Activated naive CD8-positive, alpha-beta T cell treated with anti-CD3 and anti-CD28 coated beads for 36 hours (primary cell): ENCODE results near the gene MPI. TPM values are rescaled to one million over a fixed set of nuclear protein-coding genes. Genes with fewer than 3 reads are reported as not detected.
A peak's percentile ranks its signal among the peaks of the same experiment; 100 is the strongest.

ENCODE experiments used
- DNase-seq: peaks from one replicate; pipeline ENCODE4 v3.0.0; 2021
- H3K27ac Mint-ChIP-seq: one replicate; pipeline ENCODE4 v1.8.0; 2022; ENCODE audit warnings: mild to moderate bottlenecking, moderate library complexity, mixed read lengths
- H3K27me3 Mint-ChIP-seq: one replicate; pipeline ENCODE4 v1.8.0; 2022; ENCODE audit warnings: mild to moderate bottlenecking, mixed read lengths
- H3K36me3 Mint-ChIP-seq: one replicate; pipeline ENCODE4 v1.8.0; 2021; ENCODE audit warnings: mild to moderate bottlenecking, mixed read lengths
- H3K4me1 Mint-ChIP-seq: one replicate; pipeline ENCODE4 v1.8.0; 2021; ENCODE audit warnings: mixed read lengths
- H3K4me3 Mint-ChIP-seq: one replicate; pipeline ENCODE4 v1.8.0; 2022; ENCODE audit warnings: mild to moderate bottlenecking, moderate library complexity, mixed read lengths
- H3K9me3 Mint-ChIP-seq: one replicate; pipeline ENCODE4 v1.8.0; 2022; ENCODE audit warnings: mixed read lengths
- total RNA-seq, 2 experiments: library from RNA; stranded (reverse); gene quantifications; one replicate each; pipeline ENCODE4 v1.2.3, GENCODE V29; 2021

MPI gene, protein sequence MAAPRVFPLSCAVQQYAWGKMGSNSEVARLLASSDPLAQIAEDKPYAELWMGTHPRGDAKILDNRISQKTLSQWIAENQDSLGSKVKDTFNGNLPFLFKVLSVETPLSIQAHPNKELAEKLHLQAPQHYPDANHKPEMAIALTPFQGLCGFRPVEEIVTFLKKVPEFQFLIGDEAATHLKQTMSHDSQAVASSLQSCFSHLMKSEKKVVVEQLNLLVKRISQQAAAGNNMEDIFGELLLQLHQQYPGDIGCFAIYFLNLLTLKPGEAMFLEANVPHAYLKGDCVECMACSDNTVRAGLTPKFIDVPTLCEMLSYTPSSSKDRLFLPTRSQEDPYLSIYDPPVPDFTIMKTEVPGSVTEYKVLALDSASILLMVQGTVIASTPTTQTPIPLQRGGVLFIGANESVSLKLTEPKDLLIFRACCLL
- total RNA-seq = 10 to 100 TPM; 71.4 to 73.2 TPM

DNA sequence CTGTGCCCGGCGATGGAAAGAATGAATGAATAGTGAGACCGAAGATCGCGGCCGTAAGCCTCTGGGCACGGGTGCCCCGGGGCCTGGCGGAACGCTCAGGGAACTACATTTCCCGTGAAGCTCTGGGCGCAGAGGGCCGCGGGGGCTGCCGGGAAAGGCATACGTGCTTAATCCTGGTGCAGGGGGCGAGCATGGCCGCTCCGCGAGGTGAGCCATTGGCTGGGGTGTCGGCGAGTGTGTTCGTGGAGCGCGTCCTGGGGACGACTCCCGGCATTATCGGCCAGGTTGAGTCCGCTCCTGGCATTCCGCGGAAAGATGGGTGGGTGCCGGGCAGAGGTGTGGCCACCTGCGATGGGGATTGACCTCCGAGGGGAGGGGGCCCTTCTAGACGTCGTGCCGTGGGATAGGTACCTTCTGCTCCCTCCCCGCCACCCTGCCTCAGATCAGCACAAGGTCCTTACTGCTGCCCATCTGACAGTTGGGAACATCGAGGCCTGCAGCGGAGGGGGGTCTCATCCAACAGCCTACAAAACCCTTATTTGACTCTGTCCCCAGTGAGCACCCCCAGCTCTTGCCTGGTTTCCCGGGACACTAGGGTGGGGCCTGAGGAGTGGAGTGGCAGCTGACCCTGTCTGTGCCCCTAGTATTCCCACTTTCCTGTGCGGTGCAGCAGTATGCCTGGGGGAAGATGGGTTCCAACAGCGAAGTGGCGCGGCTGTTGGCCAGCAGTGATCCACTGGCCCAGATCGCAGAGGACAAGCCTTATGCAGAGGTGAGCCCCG lies at the start of gene MPI:
Gene MPI, plus strand, starts transcription at position 160 of the 782 bp plus-strand sequence. Its CDS starts 32 bp downstream, at position 192.
- H3K27me3 Mint-ChIP-seq = no peaks in the 10 kb centered on the region
- H3K4me1 Mint-ChIP-seq = peaks cover 38% of the 10 kb centered on the region
- H3K4me3 Mint-ChIP-seq = peak within 1 kb of the TSS; percentile 93
- H3K36me3 Mint-ChIP-seq = peaks cover 27% of the 10 kb centered on the region
- DNase-seq = peak; percentile 91
- peak within 1 kb of the TSS; percentile 93 for H3K27ac Mint-ChIP-seq
- no peaks in the 10 kb centered on the region for H3K9me3 Mint-ChIP-seq

DNA sequence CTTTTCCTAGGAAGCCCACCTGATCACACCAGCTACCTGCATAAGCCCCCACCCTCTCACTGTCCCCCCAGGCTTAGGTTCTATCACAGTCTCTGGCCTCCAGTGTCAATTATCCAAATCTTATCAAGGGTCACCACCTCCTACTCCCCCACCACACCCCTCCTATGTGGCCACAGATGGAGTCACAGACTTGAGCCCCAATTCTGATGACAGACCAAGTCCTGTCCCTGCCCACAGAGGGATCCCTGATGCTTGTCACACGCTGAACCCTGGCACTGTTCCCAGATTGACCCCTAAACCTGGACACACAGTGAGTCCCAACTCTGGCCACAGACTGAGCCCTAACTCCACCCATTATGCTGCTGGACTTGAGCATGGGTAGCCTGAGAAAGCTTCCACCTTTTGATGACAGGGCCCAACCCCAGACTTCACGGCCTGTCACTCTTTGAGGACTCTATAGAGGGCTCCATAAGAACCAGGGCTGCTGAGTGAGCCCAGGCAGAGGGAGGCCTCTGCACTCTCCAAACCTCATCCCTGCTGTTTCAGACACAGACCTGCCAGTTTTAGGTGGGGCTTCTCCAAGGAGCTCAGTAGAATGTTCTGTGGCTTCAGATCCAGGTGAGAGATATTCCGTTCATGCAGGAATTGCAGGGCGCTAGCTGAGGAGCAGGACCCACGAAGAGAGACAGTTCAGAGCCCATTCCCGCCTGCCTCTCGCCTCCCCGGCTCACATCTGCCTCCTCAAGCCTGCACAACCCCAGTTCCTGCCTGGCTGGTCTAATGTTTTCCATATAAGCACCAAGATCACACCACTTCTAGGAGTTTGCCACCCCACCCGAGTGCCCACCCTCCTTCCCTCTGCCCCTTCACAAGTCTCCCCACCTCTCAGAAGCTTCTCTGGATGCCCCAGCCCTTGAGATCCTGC lies 48.7 kb upstream of the MPI start:
- Mint-ChIP-seq H3K4me1 (peaks cover 40% of the 10 kb centered on the region), H3K27me3 (no peaks in the 10 kb centered on the region), H3K9me3 (no peaks in the 10 kb centered on the region), H3K27ac (no peak overlapping the region), H3K4me3 (peak overlapping the region; percentile 38), H3K36me3 (peaks cover 12% of the 10 kb centered on the region)
- DNase-seq = no peak

DNA sequence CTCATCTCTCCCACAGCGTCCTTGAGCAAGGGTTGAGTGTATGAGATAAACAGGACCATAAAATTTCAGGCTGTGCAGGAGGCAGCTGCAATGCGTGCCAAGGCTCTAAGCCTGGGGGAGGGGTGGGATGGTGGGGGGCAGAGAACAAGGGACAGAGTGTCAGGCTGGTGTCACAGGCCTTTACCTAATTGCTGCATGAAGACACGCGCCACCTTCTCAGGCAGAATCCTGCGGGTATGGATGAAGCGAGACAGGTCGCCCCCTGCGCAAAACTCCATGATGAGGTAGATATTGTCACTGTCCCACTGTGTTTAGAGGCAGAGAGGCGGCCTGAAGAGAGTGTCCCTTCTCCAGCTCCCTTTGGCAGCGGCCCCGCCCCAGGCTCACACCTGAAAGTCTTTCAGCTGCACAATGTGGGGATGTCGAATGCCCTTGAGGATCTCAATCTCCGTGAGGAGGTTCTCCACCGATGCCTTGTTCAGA lies 47.9 kb upstream of the MPI start:
- Mint-ChIP-seq H3K36me3 (peaks cover 14% of the 10 kb centered on the region), H3K9me3 (no peaks in the 10 kb centered on the region), H3K27ac (peak overlapping the region; percentile 42), H3K4me1 (peaks cover 41% of the 10 kb centered on the region), H3K27me3 (no peaks in the 10 kb centered on the region), H3K4me3 (peak overlapping the region; percentile 91)
- DNase-seq = no peak

DNA sequence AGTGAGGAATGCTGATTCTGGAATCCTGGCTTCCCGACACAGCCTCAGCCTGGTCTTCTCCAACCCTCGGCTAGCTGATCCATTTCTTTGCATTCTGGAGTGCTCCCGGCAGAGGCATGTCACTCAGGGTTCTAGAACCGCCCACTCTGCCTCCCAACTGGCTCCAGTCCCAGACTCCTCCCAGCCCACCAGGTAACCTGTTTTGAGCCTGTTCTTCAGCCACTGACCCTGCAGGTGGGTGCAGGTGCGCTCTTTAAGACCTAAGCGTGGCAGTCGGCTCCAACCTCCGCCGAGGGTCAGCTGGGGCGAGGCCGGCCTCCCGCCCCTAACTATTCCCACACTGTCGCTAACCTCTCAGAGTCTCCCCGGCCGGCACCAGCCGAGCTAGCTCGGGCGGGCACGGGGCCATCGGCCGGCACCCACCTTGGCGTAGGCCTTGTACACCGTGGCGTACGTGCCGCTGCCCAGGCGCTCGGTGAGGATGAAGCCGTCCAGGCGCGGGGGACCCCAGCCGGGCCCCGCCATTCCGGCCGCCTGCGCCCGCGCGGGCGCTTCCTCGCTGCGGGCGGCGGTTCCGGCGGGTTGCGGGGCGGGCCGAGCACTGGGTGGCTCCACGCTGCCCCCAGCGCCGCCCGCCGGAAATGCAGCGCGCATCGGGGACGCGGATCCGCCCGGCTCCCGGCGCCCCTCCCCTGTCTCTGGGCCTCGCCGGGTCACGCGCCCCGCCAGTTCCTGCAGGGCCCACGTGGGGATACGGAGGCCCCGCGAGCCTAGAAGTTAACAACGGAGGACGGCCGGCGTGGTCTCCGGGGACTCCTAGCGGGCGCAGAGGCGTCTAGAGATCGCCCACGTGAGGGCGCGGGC lies 47.0 kb upstream of the MPI start, which contains the start of gene ULK3:
Gene ULK3, minus strand, starts transcription at position 576 of the 864 bp plus-strand sequence. Its CDS starts 51 bp downstream, at position 525.
- no peaks in the 10 kb centered on the region for H3K9me3 Mint-ChIP-seq
- peaks cover 41% of the 10 kb centered on the region for H3K4me1 Mint-ChIP-seq
- H3K27ac Mint-ChIP-seq = peak within 1 kb of the TSS; percentile 89

DNA sequence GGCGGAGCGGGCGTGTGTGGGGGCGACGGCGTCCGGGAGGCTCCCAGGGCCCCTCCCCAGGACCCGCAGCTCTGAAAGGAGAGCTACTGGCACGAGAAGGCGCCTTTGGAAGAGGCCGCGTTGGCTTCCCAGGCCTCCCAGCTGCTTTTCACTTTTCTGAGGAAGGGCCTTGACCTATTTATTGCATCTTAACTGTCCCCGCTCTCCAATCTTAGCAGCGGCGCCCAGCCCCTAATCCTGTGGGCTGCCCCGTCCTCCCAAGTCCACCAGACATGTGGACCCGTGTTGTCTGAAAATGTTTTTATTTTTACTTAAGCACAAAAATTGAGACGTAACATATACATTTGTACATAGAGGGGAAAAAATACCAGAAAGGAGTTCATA lies 46.4 kb upstream of the MPI start:
- Mint-ChIP-seq H3K27ac (peak overlapping the region; percentile 89), H3K9me3 (no peaks in the 10 kb centered on the region), H3K4me3 (peak overlapping the region; percentile 90), H3K36me3 (peaks cover 17% of the 10 kb centered on the region), H3K4me1 (peaks cover 41% of the 10 kb centered on the region), H3K27me3 (no peaks in the 10 kb centered on the region)
- DNase-seq = no peak

More for the DNA sequence above, 47.0 kb upstream of the MPI start, which contains the start of gene ULK3:
- Mint-ChIP-seq H3K36me3 (peaks cover 16% of the 10 kb centered on the region), H3K27me3 (no peaks in the 10 kb centered on the region), H3K4me3 (peak within 1 kb of the TSS; percentile 91)
- DNase-seq = peak; percentile 97

DNA sequence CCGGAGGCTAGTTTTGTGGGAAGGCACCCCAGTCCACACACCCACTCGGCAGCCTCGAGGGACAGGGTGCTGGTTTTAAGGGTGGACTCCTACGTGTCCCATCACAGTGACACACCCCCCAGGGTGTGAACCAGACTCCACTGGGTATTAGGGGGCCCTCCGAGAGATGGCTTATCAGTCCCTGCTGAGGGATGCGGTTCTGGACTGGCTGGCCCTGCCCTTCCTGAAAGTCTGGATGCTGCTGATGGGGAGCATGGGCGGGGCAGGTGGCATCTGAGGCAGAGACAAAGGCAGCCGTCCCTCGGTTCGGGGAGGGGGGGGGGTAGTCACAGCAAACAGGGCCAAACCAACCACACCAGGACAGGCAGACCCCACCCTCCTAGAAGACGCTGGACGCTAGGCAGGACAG lies 45.9 kb upstream of the MPI start:
- no peaks in the 10 kb centered on the region for H3K27me3 Mint-ChIP-seq
- no peaks in the 10 kb centered on the region for H3K9me3 Mint-ChIP-seq
- H3K27ac Mint-ChIP-seq = peak overlapping the region; percentile 89
- H3K4me3 Mint-ChIP-seq = peak overlapping the region; percentile 90
- H3K4me1 Mint-ChIP-seq = peaks cover 41% of the 10 kb centered on the region
- H3K36me3 Mint-ChIP-seq = peaks cover 16% of the 10 kb centered on the region
- DNase-seq = no peak

DNA sequence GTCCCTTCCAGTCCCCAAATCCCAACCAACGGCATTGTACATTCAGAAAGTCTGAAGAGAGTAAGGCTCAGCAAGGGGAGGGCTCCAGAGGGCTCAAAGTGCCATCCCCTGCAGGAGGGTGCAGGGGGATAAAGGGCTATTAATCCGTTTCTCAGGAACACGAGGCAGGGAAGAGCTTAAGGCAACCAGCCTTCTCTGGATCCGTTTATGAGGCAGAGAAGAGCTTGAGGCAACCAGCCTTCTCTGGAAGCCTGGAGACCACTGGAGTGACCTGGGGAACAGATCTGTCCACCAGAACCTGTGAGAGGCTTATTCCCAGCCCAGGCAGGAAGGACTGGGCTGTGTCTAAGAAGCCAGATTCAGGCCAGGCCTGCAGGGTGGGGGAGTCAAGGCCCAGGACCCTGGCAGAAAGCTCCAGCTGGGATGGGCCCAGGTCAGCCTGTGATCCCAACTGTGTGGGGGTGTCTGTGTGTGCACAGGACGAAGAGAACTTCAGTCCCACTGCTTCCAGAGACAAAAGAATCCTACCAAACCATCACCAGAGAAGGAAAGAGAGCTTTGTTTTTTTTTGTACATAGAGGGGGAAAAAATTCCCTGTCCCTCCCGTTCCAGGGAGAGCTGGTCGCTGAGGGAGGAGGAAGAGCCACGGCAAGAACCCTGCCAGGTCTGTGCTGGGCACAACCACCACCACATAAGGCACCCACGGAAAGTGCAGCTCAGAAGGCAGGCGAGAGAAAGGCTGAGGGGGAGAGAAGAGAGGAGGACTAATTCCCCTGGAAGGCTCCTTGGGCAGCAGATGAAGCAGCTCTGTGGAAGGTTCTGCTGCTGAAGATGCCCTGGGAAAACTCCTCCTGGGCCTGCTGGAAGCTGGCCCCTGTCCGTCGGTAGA lies 45.3 kb upstream of the MPI start:
- no peak for DNase-seq
- no peaks in the 10 kb centered on the region for H3K27me3 Mint-ChIP-seq
- H3K36me3 Mint-ChIP-seq = peaks cover 16% of the 10 kb centered on the region
- peaks cover 41% of the 10 kb centered on the region for H3K4me1 Mint-ChIP-seq
- H3K27ac Mint-ChIP-seq = peak overlapping the region; percentile 89
- no peaks in the 10 kb centered on the region for H3K9me3 Mint-ChIP-seq
- H3K4me3 Mint-ChIP-seq = peak overlapping the region; percentile 60

DNA sequence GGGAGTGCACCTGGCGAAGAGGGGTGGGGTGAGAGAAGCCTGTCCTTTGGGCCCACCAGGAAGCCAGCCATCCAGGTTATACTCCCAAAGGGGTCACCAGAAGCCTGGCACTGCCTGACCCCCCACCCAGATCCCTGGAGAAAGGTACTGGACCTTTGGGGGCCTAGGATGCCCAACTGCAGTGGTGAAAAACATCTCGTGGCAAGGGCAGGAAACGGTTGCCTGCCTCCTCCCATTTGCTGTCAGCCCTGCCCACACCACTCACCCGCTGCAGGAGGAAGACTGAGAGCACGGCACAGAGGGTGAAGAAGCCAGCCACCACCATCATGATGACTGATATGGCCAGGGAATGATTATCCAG lies 44.7 kb upstream of the MPI start:
- Mint-ChIP-seq H3K27ac (peak overlapping the region; percentile 89), H3K4me3 (peak overlapping the region; percentile 60), H3K9me3 (no peaks in the 10 kb centered on the region), H3K27me3 (no peaks in the 10 kb centered on the region), H3K4me1 (peaks cover 40% of the 10 kb centered on the region), H3K36me3 (peaks cover 18% of the 10 kb centered on the region)
- DNase-seq = peak; percentile 53

DNA sequence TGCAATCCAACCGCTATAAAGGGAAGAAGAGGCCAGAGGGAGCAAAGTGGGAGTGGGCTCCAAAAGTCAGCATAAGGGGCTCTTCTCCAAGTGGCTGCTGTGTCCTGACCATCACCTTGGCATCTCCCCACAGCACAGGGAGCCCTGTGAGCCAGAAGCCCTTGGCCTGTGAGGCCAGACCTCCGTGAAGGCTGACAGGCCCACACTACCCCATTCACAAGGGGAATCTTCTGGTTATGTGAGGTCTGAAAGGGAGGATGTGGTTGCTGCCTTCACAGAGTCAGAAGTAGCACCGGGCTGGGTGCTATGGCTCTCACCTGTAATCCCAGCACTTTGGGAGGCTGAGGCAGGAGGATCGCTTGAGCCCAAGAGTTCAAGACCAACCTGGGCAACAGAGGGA lies 44.3 kb upstream of the MPI start:
- peak overlapping the region; percentile 89 for H3K27ac Mint-ChIP-seq
- H3K36me3 Mint-ChIP-seq = peaks cover 18% of the 10 kb centered on the region

DNA sequence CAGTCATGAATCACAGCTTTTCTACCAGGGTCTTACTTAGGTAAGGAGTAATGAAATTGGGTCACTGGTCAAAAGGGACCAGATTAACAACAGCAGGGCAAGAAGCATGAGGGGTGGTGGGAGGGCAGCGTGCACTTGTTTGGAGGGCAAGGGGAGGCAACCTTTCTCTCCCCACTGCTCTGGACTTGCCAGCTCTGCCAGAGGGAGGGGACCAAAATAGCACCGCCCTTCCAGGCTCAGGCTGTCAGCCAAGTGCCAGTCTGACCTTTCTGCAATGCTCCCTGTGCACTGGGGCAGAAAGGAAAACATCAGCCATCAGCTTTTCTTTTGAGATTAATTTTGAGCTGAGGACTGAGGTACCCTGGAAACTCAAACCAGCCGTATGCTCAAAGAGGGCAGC lies 42.4 kb upstream of the MPI start:
- Mint-ChIP-seq H3K27ac (peak overlapping the region; percentile 15), H3K36me3 (peaks cover 18% of the 10 kb centered on the region), H3K4me1 (peaks cover 24% of the 10 kb centered on the region), H3K27me3 (no peaks in the 10 kb centered on the region), H3K9me3 (no peaks in the 10 kb centered on the region), H3K4me3 (no peak overlapping the region)
- no peak for DNase-seq

More for the DNA sequence above, 44.3 kb upstream of the MPI start:
- Mint-ChIP-seq H3K4me3 (peak overlapping the region; percentile 60), H3K4me1 (peaks cover 40% of the 10 kb centered on the region), H3K27me3 (no peaks in the 10 kb centered on the region), H3K9me3 (no peaks in the 10 kb centered on the region)
- DNase-seq = no peak

DNA sequence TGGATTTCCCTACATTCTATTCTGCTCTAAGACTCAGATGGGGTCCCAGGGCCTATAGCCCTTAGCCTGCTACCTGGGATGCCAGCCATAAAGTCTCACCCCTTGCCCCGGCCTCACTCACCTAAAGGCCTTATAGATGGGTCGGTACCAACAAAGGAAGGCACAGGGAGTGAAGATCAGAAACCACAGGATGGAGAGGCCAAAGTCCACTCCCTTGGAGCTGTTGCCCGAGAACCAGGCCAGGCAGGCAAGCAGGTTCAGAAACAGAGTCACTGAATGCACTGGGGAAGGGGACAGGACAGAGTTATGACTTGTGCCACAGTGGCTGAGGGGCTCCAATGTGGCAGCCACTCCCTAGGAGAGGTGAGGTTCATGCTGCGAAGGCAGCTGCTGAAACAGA lies 39.4 kb upstream of the MPI start:
- DNase-seq = no peak
- H3K27me3 Mint-ChIP-seq = no peaks in the 10 kb centered on the region
- peaks cover 17% of the 10 kb centered on the region for H3K36me3 Mint-ChIP-seq
- no peak overlapping the region for H3K27ac Mint-ChIP-seq
- H3K4me1 Mint-ChIP-seq = peaks cover 6% of the 10 kb centered on the region
- no peak overlapping the region for H3K4me3 Mint-ChIP-seq
- H3K9me3 Mint-ChIP-seq = no peaks in the 10 kb centered on the region

DNA sequence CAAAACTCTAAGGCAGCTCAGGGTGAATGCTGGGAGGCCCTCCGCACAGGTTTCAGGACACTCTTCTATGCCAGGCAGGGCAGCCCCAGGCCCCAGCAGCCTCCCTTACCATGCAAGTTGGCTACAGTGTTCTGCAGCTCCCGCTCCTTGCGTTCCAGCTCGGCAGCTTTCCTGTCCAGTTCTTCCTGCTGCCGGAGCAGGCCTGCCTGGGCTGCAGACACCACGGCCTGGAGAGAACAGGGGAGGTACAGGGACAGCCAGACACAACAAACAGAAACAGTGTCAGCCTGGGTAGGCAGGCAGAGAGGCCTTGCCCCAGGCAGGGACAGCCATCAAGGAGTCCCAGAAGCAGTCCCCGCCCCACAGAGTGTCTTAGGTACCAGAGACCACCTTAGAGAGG lies 37.9 kb upstream of the MPI start:
- H3K27ac Mint-ChIP-seq = no peak overlapping the region
- no peak for DNase-seq
- H3K27me3 Mint-ChIP-seq = no peaks in the 10 kb centered on the region
- no peaks in the 10 kb centered on the region for H3K9me3 Mint-ChIP-seq
- H3K4me3 Mint-ChIP-seq = no peak overlapping the region
- H3K4me1 Mint-ChIP-seq = peaks cover 7% of the 10 kb centered on the region
- peaks cover 11% of the 10 kb centered on the region for H3K36me3 Mint-ChIP-seq

DNA sequence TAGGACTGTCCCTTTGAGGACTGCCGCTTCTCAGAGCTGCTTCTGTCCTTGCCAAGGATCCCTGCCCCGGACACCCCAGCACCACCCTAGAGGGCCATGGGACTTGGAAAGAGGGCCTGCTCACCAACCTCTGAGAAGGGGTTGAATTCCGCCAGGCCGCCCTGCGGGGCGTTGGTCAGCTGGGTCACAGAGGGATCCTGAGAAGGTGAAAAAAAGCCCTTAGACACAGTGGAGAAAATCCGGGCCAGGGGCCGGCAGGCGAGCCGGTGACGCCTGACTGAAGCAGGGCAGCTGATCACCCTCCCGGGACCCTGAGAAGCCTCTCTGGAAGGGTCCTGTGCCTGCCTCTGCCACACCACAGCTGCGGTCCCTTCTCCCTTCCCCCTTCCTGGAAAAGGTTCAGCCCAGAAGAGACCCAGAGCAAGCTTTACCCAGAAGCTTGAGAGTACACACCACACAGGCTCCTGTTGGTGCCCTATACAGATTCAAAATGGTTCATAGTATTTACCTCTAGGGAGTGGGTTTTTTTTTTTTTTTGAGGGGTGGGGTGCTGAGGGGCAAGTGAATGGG lies 35.3 kb upstream of the MPI start:
- no peak for DNase-seq
- H3K4me3 Mint-ChIP-seq = no peak overlapping the region
- H3K27me3 Mint-ChIP-seq = no peaks in the 10 kb centered on the region
- H3K4me1 Mint-ChIP-seq = peaks cover 32% of the 10 kb centered on the region
- no peaks in the 10 kb centered on the region for H3K9me3 Mint-ChIP-seq
- H3K27ac Mint-ChIP-seq = no peak overlapping the region
- H3K36me3 Mint-ChIP-seq = peaks cover 13% of the 10 kb centered on the region
